Epithelial cell of proximal tubule (primary cell): ENCODE data around the gene TBCD. TPM values are rescaled to one million over a fixed set of nuclear protein-coding genes. Genes with fewer than 3 reads are reported as not detected.

ENCODE experiments used
- DNase-seq: peaks from one replicate; pipeline ENCODE4 v3.0.0-alpha.2; 2011; ENCODE audit warnings: low read depth
- H3K4me3 ChIP-seq: 2 replicates; pipeline ENCODE4 v1.5.1; 2011; ENCODE audit warnings: low read depth, mild to moderate bottlenecking, low read length
- CTCF ChIP-seq: conservative IDR thresholded peaks from 2 replicates; pipeline ENCODE4 v1.5.1; 2012; ENCODE audit warnings: low read depth, mild to moderate bottlenecking, low read length
- total RNA-seq: library from RNA; depleted of rRNA; stranded (reverse); fragments of >200 nt; gene quantifications from 2 replicates; pipeline ENCODE4 v1.2.3, GENCODE V29; 2015

TBCD gene
- total RNA-seq, 1 donor from 2014 or later = 46.6 TPM

- no peak overlapping the region for H3K4me3 ChIP-seq
- TF ChIP-seq CTCF = no peak
- no peak for DNase-seq
These were observed 61.6 kb downstream of the TBCD start for GRCh38 chr17:82813299-82814051.

GRCh38 chr17:82814834-82815233, 63.0 kb downstream of the TBCD start:
- TF ChIP-seq CTCF = no peak
- no peak overlapping the region for H3K4me3 ChIP-seq
- DNase-seq = no peak

GRCh38 chr17:82815354-82815753, 63.5 kb downstream of the TBCD start:
- DNase-seq = no peak
- no peak overlapping the region for H3K4me3 ChIP-seq
- TF ChIP-seq CTCF = no peak

GRCh38 chr17:82815790-82816305, 64.0 kb downstream of the TBCD start:
- no peak for DNase-seq
- H3K4me3 ChIP-seq = no peak overlapping the region
- TF ChIP-seq CTCF = no peak

- TF ChIP-seq CTCF = no peak
- no peak for DNase-seq
- no peak overlapping the region for H3K4me3 ChIP-seq
These were observed 64.5 kb downstream of the TBCD start for GRCh38 chr17:82816358-82816757.

- TF ChIP-seq CTCF = no peak
- DNase-seq = no peak
- H3K4me3 ChIP-seq = no peak overlapping the region
These were observed 66.1 kb downstream of the TBCD start for GRCh38 chr17:82817947-82818346.
